NCI-H2107 treated with DMSO at 0.1 percent for 48 hours (cell line): Measurements from ENCODE around the gene RGS3.

Experiments
- DNase-seq: peaks from one replicate; lab custom pipeline; 2025; ENCODE audit not compliant: unreplicated experiment; lab: John Stamatoyannopoulos, UW

The RGS3 gene

DNA sequence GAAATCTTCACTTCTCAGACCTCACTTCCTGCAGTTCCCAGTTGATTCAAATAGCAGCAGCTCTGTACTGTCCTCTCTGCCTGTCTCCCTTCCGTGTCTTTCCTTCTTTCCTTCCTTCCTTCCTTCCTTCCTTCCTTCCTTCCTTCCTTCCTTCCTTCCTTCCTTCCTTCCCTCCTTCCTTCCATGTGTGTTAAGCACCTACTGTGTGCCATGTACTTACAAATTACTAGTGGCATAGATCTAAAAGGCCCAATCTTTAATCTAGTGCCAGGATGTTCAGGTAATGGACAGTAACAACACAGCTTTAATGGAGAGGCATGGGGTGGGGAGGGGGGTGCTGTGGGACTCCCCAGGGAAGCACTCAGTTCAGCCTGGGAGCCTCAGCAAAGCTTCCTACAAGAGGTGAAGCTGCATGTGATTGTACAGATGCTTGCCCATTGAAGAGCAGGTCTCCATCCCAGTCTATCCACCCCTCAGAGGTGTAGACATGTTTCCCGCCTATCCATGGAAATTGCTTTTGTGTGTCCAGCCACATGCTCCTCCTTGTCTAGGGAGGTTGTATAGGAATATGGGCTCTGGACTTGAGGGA is 106.0 kb downstream of the RGS3 start:
- no peak for DNase-seq

DNA sequence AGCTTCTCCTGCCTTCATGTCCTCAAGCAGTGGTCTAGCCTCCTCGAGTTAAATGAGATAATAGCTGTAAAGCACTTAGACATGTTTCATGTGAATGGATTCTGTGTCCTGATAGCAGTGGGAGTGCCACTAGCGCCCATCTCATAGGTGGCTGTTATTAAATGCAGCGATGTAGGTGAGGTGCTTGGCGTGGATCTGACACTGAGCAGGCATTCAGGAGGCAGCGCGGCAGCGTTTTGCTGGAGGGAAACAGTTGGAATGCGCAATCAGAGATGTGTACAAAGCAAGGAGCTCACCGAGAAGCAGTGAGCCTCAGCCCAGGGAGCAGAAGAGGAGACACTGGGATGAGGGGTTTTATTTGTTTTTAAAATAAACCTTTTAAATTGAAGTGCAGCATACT is 106.6 kb downstream of the RGS3 start:
- DNase-seq = no peak

DNA sequence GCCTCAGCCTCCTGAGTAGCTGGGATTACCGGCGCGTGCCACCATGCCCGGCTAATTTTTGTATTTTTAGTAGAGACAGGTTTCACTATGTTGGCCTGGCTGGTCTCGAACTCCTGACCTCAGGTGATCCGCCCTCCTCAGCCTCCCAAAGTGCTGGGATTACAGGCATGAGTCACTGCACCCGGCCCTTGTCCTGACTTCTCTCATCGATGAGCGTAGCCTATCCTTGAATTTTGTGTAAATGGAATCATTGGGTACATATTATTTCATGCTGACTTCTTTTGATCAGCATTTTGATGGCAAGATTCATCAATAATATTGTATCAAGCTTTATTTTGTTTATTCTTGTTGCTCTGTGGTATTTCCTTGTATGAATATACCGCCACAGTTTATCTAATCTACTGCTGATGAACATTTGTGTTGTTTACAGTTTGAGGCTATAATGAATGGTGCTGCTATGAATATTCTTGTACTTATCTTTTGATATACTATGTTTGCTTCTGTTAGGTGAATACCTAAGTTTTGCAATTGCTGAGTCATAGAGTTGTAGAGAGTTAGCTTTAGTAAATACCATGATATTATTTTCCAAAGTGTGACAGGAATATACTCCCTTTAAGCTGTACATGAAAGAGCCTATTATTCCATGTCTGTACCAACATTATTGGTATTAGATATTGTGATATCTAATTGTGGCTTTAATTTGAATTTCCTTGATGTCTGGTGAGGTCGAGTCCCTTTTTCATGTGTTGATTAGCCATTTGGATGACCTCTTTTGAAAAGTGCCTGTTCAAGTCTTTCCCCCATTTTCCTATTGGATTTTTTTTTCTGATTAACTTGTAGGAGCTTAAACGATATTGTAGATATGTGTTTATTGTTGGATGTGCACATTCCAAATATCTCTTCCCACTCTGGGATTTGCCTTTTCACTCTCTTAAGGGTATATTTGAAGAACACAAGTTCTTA is 107.5 kb downstream of the RGS3 start:
- DNase-seq = no peak

DNA sequence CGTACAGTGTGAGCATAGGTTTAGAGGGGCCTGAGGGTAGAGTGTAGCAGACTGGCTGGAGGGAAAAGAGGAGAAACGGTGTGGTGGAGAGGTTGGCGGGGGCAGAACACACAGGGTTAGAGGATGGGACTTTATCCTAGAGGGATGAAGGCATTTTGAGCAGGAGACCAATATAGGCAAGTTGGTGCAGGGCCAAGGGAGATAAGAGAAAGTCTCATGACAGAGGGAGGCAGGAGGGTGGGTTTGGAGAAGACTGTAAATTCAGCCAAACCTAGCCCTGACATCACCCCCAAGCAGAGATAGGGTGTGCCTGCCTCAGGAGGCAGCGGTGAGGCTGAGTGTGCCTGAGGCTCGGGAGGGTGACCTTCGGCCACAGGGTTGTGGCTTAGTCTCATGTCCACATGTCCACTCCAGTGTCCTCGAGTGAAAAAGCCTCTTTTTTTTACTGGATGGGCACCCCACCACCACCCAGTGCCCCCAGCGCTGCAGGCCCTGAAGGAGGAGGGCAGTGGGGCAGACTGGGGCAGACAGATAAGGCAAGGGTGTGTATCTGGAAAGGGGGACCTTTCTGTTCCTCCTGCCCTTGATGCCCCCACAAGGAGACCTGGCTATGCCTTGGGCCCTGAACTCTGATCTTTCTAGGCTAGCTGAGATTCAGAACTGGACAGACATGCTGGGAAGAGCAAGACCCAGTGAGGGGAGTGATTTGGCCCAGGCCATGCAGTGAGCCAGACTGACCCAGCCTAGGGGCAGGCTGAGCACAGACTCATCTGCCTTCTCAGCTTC is 108.7 kb downstream of the RGS3 start:
- no peak for DNase-seq

DNA sequence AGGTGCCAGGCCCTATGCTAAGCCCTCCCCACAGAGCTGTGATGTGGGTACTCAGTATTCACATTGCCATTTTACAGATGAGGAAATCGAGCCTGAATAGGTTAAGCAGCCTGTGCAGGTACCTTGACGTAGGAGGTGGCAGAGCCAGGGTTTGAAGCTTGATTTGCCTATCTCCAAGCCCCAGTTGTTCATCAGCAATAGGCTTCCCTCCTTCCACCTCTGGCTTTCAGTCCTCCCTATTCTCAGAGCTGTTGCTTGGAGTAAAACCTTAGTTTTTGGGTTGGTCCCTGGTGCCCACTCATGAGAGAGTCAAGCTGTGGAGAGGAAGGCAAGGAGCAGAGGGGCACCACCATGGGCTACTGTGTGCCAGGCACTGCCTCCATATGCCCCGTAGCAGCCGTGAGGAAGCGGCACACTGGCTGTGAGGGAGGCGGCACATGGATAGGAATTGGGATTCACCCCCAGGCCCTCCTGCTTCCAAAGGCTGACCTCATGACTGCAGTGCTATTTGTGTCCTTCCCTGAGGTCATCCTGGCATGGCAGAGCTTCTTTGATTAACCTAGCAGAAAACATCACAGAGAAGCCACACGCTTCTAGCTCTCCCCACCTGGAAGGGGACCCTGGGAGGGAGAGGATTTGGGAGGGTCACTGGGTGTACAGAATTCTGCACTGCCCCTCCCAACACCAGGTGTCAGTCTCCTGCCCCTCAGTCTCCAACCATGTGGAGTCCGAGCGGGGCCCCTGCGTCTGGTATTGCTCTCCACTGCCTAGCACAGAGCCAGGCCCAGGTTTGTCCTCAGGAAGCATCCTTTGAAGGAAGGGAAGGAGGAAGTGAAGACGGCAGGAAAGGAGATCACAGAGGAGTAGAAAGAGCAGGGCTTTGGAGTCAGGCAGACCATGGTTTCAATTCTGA is 109.8 kb downstream of the RGS3 start:
- no peak for DNase-seq

DNA sequence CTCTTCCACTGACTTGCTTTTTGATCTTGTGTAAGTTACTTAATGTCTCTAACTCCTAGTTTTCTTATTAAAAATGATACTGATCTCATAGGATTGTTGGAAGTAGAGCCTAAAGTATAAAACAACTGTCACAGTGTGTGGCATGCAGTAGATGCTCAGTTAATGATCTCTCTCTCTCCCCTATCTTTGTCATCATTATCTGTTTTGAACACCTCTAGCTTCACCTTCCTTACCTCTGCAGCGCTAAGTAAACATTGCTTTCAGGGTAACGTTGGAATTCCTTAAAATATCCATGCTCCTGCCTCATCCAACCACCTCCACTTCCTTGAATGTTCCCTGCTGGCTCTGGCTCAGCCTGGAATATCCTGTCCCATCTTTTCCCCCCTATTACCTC is 110.4 kb downstream of the RGS3 start:
- no peak for DNase-seq

DNA sequence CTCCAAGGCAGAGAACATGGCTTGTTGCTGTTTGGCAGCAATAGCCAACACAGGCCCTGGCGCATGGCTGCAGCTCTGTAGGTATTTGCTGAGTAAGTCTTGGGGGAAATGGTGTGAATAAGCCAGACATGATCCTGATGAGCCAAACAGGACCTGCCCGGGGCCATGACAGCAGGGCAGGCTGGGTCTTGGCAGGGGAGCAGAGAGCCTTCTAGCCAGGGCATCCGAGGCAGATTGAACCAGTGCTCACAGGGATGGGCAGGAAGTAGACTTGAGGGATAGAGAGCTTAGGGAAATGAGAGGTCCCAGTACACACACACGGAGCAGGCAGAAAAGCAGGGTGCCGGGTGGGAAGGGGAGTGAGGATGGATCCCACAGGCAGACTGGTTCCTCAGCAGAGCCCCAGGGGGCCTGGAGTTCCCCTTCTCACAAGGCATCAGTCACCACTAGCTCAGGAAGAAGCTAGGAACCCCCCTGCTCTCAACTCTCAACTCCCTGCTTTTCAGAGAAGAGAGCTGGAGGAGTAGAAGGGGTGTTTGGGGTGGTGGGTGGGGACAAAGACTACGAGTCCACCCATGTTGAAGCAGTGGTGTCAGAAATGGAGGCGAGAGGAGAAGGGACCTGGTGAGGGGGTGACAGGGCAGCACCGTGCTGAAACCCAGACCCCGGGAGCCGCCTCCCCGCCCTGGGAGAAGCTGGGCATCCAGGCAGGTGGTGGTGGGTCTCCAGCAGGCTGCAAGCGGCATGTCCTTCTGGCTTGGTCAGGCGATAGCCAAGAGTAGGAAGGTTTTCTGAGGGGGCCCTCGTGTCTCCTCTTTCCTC is 111.1 kb downstream of the RGS3 start:
- no peak for DNase-seq

DNA sequence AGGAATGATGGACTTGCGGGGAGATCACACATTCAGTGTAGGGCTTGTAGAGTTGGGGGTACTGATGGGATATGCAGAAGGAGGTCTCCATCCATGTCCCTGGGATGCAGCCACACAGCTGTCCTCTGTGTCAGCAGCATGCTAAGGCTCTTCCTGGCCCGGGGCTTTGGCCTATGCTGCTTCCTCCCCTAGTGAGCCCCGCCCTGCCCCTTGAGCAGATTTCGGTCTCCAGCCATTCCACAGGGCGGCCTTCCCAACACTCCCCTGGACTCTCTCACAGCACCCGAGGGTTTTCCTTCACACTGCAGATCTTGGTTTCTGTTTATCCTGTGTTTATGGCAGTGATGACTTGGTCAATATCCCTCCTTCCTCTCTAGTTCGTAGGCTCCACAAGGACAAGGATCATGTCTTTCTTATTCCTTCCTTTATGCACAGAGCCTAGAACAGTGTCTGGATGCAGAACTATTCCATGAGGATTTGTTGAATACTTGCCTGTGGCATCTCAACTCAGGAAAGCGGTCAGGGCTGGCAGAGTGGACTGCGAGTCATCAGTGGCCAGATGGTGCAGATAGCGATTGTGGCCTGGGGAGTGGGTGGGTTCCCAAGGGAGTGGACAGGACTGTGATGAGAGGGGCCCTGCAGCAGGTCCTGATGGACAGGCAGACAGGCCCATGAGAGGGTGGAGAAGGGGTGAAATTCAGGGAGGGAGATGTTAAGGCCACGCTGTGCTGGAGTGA is 114.2 kb downstream of the RGS3 start:
- DNase-seq = no peak

DNA sequence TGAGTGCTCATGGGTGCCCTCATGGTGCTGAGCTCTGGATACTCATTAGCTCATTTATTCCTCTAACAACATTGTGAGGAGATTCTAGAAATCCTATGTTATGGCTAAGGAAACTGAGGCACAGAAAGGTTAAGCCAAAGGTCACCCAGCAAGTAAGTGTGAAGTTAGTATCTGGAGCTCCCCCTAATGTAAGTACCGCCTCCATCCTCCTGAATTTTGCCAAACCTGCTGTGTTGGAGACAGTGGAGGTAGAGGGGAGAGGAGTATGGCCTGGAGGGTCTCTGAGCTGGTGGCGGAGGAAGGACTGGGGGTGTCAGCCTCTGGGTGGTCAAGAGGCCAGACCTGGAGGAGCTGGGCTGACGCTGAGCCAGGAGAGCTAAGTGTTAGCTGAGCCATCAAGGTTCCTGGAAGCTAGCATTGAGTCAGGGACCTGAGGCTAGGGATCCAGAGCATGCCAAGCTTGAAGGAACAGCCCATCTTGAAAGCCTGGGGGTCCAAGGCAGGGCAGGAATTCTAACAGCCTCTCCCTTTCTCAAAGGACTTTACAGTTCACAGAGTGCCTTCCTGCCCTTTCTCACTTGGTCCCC is 114.8 kb downstream of the RGS3 start:
- no peak for DNase-seq

DNA sequence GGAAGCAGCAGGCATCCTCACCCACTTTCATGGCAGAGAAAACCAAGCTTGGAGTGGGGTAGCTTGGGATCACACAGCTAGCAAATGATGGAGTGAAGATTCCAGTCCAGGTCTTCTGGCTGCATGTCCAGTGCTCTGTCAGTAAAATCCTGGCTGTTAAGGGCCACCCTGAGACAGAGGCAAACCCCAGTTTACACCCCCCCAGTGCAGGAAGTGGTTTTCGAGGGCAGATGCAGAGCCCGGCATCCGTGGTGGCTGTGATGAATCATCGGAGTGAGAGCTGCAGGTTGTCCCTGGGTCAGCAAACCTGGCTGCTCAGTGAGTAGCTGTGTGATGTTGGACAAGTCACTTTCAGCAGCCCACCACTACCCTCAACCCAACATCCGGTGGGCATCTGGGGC is 115.4 kb downstream of the RGS3 start:
- peak; percentile 50 for DNase-seq

DNA sequence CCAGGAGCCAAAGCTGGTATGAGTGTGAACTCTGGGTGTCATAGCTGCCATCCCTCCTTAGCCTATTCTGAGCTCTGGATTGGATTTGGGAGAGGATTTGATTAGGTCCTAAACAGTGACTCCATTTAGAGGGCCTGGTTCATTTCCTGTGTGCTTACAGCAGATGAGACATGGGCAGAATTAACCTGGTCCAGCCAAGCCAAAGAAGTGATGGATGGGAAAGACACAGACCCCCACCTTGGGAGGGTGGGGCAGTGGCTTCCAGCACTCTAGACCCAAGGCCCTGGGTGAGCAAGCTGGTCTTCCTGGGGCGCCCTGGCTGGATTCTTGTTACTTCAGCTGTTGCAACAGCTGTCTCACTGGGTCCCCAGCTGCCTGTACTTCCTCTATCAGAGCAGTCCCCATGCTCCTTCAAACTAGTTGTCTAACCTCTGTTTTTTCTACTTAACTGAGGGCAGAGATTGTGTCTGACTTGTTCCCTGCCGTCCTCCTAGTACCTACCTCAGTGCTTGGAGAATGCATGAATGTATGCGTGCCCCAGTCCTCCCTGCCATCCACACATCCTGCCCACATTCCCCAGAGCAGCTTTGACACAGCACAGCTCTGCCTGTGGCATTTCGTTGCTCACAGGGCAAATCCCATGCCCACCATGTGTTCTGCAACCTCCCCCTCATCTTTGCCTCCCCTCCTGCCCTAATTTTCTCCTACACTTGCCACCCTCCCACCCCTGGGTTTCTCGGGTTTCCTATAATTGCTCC is 115.9 kb downstream of the RGS3 start:
- no peak for DNase-seq

DNA sequence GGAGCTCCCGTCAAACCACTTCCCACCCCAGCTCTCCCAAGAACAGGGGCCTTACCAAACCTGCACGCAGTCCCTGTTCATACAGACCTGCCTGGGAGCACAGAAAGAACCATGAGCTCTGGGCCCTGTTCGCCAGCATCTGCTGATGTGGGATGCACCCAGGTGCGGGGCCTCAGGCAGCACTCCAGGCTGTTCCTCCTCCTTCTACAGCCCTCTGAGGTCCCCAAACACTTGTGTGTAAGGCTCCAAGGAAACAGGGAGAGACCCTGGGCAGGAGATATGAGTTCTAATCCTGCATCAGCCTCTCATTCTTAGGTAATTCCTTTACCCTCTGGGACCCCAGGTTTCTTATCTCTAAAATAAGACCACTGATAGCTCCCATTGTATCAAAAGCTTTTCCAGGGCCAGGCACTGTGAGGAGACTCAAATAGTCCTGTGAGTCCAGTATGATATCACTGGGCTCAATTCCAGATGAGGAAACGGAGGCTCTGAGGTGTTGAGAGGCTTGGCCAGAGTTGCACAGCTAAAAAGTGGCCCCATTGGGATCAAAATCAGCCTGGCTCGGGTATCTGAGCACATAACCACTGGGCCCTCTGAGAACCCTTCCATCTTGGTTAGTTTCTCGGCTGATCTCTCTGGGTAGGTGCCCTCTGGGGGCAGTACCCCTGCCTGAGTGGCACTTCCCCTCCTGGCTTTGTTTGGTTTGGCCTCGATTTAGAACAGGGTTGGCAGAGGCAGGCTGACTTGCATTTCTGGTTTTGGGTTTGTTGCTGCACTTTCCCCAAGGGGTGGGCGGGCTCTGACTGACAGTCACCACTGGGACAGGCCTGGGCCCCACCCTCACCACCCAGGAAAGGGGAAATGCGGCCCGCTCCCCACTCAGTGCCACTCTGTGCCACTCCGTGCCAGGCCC is 116.8 kb downstream of the RGS3 start:
- no peak for DNase-seq

DNA sequence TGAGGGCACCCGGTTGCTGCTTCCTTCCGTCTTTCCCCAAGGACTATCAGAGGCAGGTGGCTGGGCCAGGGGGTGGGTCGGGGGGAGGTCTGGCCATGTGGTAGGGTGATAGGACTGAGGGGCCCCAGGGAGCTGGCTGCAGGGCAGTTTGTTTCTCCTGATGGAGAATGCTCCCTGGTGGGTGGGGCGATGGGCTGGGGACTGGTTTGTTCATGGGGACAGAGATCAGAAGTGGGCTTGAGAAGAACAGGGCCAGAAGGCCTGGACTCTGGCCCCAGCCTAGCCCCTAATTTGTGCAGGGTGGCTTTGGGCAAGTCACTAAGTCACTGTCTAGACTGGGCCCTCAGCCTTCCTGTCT is 117.4 kb downstream of the RGS3 start:
- DNase-seq = no peak

DNA sequence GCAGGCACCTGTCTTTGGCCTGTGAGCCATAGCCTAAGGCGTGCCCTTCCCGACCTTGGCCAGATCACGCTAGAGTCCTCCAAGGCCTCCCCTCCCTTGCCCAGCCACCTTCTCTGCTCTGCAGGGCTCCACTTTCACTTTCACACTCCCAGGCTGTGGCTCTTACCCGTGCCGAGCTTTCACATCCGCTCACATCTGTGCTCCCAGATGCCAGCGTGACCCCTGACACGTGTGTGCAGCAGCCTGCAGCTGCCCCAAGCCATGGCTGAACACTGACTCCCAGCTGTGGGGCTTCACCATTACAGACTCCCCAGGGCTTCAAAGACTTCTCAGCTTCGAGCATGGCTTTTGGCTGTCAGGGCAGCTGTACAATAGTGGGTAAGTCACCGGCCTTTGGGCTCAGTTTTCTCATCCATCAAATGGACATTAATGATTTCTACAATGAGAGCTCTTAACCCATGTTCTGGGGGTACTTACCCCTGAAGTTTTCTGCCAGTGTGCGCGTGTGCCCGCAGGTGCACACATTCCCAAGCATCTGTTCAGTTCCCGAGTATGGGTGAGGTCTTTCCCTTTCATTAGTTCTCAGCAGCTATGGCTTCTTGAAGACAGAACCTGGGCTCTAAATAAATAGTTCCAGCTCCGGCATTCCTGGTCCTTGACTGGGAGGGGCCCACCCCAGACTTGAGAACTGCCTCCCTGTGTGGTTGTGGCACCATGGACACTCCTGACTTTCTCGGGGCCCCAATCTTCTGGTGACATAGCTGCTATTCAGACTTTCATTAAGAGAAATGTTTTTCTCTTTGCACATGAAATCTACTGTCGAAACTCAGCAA is 118.6 kb downstream of the RGS3 start:
- DNase-seq = no peak

DNA sequence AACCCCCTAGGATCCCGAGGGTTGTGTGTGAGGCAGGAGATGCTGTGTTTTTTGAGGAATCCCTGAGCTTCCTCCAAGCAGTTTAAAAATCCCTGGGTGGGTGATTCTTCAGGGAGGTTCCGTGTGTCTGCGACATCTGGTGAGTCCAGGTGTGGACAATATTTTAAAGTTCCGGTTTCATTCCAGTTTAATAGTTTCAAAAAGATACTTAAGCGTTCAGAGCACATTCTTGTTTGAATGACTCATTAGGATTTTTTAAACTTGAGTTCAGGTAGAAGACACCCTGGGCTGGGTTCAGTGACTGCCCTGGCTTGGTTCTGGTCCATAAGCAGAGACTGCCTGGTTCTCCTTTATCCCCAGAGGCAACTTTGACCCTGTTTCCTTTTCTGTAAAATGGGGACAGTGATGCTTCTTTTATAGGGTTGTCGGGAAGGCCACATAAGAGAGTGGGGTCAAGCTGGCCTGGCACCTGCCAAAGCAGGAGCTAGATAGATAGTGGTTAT is 119.2 kb downstream of the RGS3 start:
- no peak for DNase-seq
